Activated CD8-positive, alpha-beta memory T cell treated with anti-CD3 and anti-CD28 coated beads for 4 hours (primary cell): ENCODE results near the gene PSEN1.

Experiments
- DNase-seq, 2 donors: peaks; one replicate each; pipeline ENCODE4 v3.0.0-alpha.2; 2020; ENCODE audit warnings: low read depth in 2 of 2

PSEN1 gene

GRCh38 chr14:73136387-73137225 lies at the start of gene PSEN1:
TSS of gene PSEN1 (plus strand) at chr14:73136507. CDS start at chr14:73148020, 11,513 bp downstream.
- peak; percentile 97 to 99 for DNase-seq

- DNase-seq: no peak
These were observed 45.3 kb upstream of the PSEN1 start for GRCh38 chr14:73091044-73091443.

- no peak for DNase-seq
These were observed 38.9 kb upstream of the PSEN1 start for GRCh38 chr14:73097421-73097820.

GRCh38 chr14:73100334-73100733 lies 36.0 kb upstream of the PSEN1 start:
- DNase-seq: no peak

- DNase-seq: no peak
These were observed 33.4 kb upstream of the PSEN1 start for GRCh38 chr14:73102806-73103497.

GRCh38 chr14:73105050-73105449 lies 31.3 kb upstream of the PSEN1 start:
- DNase-seq: no peak

GRCh38 chr14:73105727-73106126 lies 30.6 kb upstream of the PSEN1 start:
- DNase-seq: no peak

- DNase-seq: no peak
These were observed 20.1 kb upstream of the PSEN1 start for GRCh38 chr14:73116079-73116665.

- DNase-seq: no peak
These were observed 12.0 kb upstream of the PSEN1 start for GRCh38 chr14:73124180-73124894.

GRCh38 chr14:73125169-73125588 lies 11.1 kb upstream of the PSEN1 start:
- no peak for DNase-seq

GRCh38 chr14:73125746-73126145 lies 10.6 kb upstream of the PSEN1 start:
- no peak for DNase-seq

- no peak for DNase-seq
These were observed 2.5 kb upstream of the PSEN1 start for GRCh38 chr14:73133795-73134194.

- no peak for DNase-seq
These were observed 271 bp upstream of the PSEN1 start for GRCh38 chr14:73136085-73136386.

GRCh38 chr14:73140811-73141323 lies 4.6 kb downstream of the PSEN1 start:
- no peak for DNase-seq

- no peak for DNase-seq
These were observed 5.9 kb downstream of the PSEN1 start for GRCh38 chr14:73142216-73142615.

GRCh38 chr14:73143003-73143402 lies 6.7 kb downstream of the PSEN1 start:
- no peak for DNase-seq

GRCh38 chr14:73143617-73144016 lies 7.3 kb downstream of the PSEN1 start:
- no peak for DNase-seq

- DNase-seq: no peak
These were observed 9.1 kb downstream of the PSEN1 start for GRCh38 chr14:73145371-73145770.

- DNase-seq: no peak
These were observed 9.8 kb downstream of the PSEN1 start for GRCh38 chr14:73146111-73146510.

GRCh38 chr14:73149753-73150152 lies 13.4 kb downstream of the PSEN1 start:
- DNase-seq: no peak

GRCh38 chr14:73153272-73153671 lies 17.0 kb downstream of the PSEN1 start:
- DNase-seq: no peak

GRCh38 chr14:73162251-73162650 lies 25.9 kb downstream of the PSEN1 start:
- no peak for DNase-seq
